ENCODE measurements around the gene MPDU1. TPM values are rescaled to one million over a fixed set of nuclear protein-coding genes. Genes with fewer than 3 reads are reported as not detected.

Gene MPDU1
- total RNA-seq, 1 donor from 2014 or later = 157 TPM

DNA sequence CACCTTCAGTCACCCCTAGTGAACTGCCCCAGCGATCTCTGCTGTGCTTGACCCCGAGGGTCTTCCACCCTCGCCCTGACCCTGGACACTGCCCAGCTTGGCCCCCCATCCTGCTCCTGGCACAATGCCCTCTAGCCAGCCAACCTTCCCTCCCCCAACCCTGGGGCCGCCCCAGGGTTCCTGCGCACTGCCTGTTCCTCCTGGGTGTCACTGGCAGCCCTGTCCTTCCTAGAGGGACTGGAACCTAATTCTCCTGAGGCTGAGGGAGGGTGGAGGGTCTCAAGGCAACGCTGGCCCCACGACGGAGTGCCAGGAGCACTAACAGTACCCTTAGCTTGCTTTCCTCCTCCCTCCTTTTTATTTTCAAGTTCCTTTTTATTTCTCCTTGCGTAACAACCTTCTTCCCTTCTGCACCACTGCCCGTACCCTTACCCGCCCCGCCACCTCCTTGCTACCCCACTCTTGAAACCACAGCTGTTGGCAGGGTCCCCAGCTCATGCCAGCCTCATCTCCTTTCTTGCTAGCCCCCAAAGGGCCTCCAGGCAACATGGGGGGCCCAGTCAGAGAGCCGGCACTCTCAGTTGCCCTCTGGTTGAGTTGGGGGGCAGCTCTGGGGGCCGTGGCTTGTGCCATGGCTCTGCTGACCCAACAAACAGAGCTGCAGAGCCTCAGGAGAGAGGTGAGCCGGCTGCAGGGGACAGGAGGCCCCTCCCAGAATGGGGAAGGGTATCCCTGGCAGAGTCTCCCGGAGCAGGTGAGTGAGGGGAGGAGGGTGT is 24.9 kb upstream of the MPDU1 start, which contains the start of gene TNFSF13:
TNFSF13 (plus strand) TSS at position 207 of the 776 bp plus-strand sequence; CDS start at position 497, 290 bp downstream.
- intact Hi-C loops (cut with DNase I) = no loop called here
- peak within 1 kb of the TSS; percentile 90 to 97 for H3K27ac ChIP-seq
- H3K36me3 ChIP-seq = peaks cover 6 to 7% of the 10 kb centered on the region in 2 donors

DNA sequence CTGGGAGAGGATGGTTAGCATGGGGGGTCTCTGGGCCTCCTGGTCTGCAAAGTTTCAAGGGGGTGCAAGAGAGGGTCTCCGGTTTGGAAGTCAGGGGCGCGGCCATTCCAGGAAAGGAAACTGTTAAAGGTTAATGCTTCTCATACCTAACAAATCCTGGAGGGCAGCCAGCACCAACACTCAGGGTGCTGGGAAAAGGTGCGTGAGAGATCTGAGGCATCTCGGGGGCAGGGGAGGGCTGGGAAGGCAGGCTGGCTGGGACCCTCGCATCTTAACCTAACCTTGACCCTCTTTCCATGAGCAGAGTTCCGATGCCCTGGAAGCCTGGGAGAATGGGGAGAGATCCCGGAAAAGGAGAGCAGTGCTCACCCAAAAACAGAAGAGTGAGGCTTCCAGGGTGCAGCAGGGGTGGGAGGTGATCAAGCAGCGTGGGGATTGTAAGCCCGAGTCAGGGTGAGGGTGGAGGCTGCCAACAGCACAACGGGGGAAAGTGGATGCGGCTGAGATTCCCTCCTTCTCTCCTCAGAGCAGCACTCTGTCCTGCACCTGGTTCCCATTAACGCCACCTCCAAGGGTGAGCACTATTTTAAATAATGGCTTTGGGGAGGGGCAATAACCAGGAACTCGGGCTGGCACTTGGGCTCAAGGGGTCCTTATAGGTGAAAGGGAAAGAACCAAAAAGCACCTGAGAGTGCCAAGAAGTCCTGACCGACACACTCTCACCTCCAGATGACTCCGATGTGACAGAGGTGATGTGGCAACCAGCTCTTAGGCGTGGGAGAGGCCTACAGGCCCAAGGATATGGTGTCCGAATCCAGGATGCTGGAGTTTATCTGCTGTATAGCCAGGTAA is 24.1 kb upstream of the MPDU1 start:
- TF ChIP-seq, protein P1, sequence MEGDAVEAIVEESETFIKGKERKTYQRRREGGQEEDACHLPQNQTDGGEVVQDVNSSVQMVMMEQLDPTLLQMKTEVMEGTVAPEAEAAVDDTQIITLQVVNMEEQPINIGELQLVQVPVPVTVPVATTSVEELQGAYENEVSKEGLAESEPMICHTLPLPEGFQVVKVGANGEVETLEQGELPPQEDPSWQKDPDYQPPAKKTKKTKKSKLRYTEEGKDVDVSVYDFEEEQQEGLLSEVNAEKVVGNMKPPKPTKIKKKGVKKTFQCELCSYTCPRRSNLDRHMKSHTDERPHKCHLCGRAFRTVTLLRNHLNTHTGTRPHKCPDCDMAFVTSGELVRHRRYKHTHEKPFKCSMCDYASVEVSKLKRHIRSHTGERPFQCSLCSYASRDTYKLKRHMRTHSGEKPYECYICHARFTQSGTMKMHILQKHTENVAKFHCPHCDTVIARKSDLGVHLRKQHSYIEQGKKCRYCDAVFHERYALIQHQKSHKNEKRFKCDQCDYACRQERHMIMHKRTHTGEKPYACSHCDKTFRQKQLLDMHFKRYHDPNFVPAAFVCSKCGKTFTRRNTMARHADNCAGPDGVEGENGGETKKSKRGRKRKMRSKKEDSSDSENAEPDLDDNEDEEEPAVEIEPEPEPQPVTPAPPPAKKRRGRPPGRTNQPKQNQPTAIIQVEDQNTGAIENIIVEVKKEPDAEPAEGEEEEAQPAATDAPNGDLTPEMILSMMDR (IDR thresholded peaks at IDR 0.05) = no peak
- Histone ChIP-seq H3K27ac (peak overlapping the region; percentile 90 to 97), H3K36me3 (peaks cover 14 to 15% of the 10 kb centered on the region in 2 donors), H3K4me3 (peak overlapping the region; percentile 53 to 92), H3K4me1 (peaks cover 39 to 54% of the 10 kb centered on the region in 2 donors), H3K27me3 (no peaks in the 10 kb centered on the region), H3K9me3 (no peaks in the 10 kb centered on the region)
- no peak for DNase-seq (ENCODE audit: low spot score in 2 of 2)
- intact Hi-C loops (cut with DNase I) = loop anchor here (2.0 kb wide), 2 partner anchors 123 to 155 kb away; partner anchors contain the start of gene TMEM256

More for the DNA sequence above, 24.9 kb upstream of the MPDU1 start, which contains the start of gene TNFSF13:
- H3K4me3 ChIP-seq = peak within 1 kb of the TSS; percentile 53 to 92
- TF ChIP-seq, protein P1 (IDR thresholded peaks at IDR 0.05) = no peak
- DNase-seq (ENCODE audit: low spot score in 2 of 2) = peak in 1 of 2 donors; percentile 75
- no peaks in the 10 kb centered on the region for H3K27me3 ChIP-seq
- peaks cover 39 to 50% of the 10 kb centered on the region in 2 donors for H3K4me1 ChIP-seq
- H3K9me3 ChIP-seq = no peaks in the 10 kb centered on the region

DNA sequence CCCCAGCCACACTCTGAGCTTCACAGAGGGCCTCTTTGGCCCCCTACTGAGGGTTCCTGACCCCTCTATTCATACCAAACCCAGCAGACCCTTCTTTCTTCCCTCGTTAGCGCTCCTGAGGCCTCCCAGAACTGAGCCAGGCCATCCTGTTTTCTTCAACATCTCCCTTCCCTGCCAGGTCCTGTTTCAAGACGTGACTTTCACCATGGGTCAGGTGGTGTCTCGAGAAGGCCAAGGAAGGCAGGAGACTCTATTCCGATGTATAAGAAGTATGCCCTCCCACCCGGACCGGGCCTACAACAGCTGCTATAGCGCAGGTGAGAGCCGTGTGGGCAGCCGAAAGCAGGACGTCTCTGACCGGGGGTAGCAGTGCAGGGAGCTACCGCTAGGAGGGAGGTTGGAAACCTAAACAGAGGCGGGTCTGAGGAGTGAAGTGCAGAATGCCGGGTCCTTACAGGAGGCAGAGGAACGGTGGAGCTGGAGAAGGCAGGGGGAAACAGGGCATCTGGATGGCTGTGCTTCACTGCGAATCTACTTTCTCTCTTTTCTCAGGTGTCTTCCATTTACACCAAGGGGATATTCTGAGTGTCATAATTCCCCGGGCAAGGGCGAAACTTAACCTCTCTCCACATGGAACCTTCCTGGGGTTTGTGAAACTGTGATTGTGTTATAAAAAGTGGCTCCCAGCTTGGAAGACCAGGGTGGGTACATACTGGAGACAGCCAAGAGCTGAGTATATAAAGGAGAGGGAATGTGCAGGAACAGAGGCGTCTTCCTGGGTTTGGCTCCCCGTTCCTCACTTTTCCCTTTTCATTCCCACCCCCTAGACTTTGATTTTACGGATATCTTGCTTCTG is 23.3 kb upstream of the MPDU1 start:
- Histone ChIP-seq H3K27me3 (no peaks in the 10 kb centered on the region), H3K27ac (peak overlapping the region; percentile 90 to 97), H3K36me3 (peaks cover 23% of the 10 kb centered on the region in 2 donors), H3K9me3 (no peaks in the 10 kb centered on the region), H3K4me3 (peak overlapping the region; percentile 53 to 92), H3K4me1 (peaks cover 39 to 56% of the 10 kb centered on the region in 2 donors)
- intact Hi-C loops (cut with DNase I) = loop anchor here (1.0 to 2.0 kb wide), 7 partner anchors 11 to 208 kb away; partner anchors contain the start of genes KCTD11, POLR2A, TMEM256 and TNFSF12
- peak in 1 of 2 donors; percentile 80 for DNase-seq (ENCODE audit: low spot score in 2 of 2)
- TF ChIP-seq, protein P1 (IDR thresholded peaks at IDR 0.05) = peak; percentile 45 to 54 (median 46)

DNA sequence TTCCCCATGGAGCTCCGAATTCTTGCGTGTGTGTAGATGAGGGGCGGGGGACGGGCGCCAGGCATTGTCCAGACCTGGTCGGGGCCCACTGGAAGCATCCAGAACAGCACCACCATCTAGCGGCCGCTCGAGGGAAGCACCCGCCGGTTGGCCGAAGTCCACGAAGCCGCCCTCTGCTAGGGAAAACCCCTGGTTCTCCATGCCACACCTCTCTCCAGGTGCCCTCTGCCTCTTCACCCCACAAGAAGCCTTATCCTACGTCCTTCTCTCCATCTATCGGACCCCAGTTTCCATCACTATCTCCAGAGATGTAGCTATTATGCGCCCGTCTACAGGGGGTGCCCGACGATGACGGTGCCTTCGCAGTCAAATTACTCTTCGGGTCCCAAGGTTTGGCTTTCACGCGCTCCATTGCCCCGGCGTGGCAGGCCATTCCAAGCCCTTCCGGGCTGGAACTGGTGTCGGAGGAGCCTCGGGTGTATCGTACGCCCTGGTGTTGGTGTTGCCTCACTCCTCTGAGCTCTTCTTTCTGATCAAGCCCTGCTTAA is 22.6 kb upstream of the MPDU1 start:
- DNase-seq (ENCODE audit: low spot score in 2 of 2) = peak; percentile 57 to 94
- intact Hi-C loops (cut with DNase I) = loop anchor here (1.0 to 2.0 kb wide), 7 partner anchors 11 to 209 kb away; partner anchors contain the start of genes KCTD11, POLR2A, TMEM256 and TNFSF12
- peaks cover 39 to 56% of the 10 kb centered on the region in 2 donors for H3K4me1 ChIP-seq
- TF ChIP-seq, protein P1 (IDR thresholded peaks at IDR 0.05) = peak; percentile 84 to 96 (median 84)
- peak overlapping the region; percentile 90 to 97 for H3K27ac ChIP-seq
- H3K4me3 ChIP-seq = peak overlapping the region; percentile 67 to 92
- H3K27me3 ChIP-seq = no peaks in the 10 kb centered on the region
- no peaks in the 10 kb centered on the region for H3K9me3 ChIP-seq
- peaks cover 30% of the 10 kb centered on the region in 2 donors for H3K36me3 ChIP-seq
